H1 (cell line): Measurements from ENCODE around the gene KPNA6. TPM values are rescaled to one million over a fixed set of nuclear protein-coding genes. Genes with fewer than 3 reads are reported as not detected.
"Not testable (repeated sequence)": the region's sequence is repeated elsewhere in the genome, so short reads cannot be mapped to it uniquely, and the experiment has no call there.

Experiments
- CTCF ChIA-PET: fragments of 300-600 bp; sonication (Branson Sonifier 250); formaldehyde crosslinking; loops from one replicate; lab custom pipeline; 2021; ENCODE audit not compliant: partially characterized antibody; lab: Charles Lee
- POLR2A ChIA-PET: fragments of 300-600 bp; sonication (Branson Sonifier 250); formaldehyde crosslinking; loops from one replicate; lab custom pipeline; 2021; ENCODE audit warnings: inconsistent platforms; ENCODE audit not compliant: partially characterized antibody; lab: Charles Lee
- DNase-seq, 2 experiments: peaks; one replicate each; pipeline versions ENCODE4 v3.0.0 to v3.0.0-alpha.2; 2010 to 2022; ENCODE audit warnings: low spot score in 2 of 2, low read depth in 1 of 2, mixed read lengths in 1 of 2
- FAIRE-seq: peaks from 2 replicates; lab custom pipeline; 2011; peaks lifted over from hg19 to GRCh38; lab: Jason Lieb, UNC
- H2AFZ ChIP-seq: 2 replicates; pipeline ENCODE4 v1.8.1; 2012; ENCODE audit warnings: low read length, inconsistent platforms
- H2AK5ac ChIP-seq: 2 replicates; pipeline ENCODE4 v1.6.1; 2013; ENCODE audit warnings: low read depth, low read length
- H2BK120ac ChIP-seq: replicated peaks from 2 replicates; pipeline ENCODE3; 2013; ENCODE audit warnings: low read depth, low read length, inconsistent platforms
- H2BK12ac ChIP-seq: 2 replicates; pipeline ENCODE4 v1.6.1; 2013; ENCODE audit warnings: low read depth, low read length
- H2BK15ac ChIP-seq: 2 replicates; pipeline ENCODE4 v1.6.1; 2013; ENCODE audit warnings: low read length
- H2BK20ac ChIP-seq: 2 replicates; pipeline ENCODE4 v1.6.1; 2013; ENCODE audit warnings: low read length
- H2BK5ac ChIP-seq: 2 replicates; pipeline ENCODE4 v1.6.1; 2013; ENCODE audit warnings: low read depth, low read length
- H3K14ac ChIP-seq: 2 replicates; pipeline ENCODE4 v1.6.1; 2013; ENCODE audit warnings: inconsistent platforms; ENCODE audit not compliant: insufficient read length
- H3K18ac ChIP-seq: 2 replicates; pipeline ENCODE4 v1.6.1; 2013; ENCODE audit warnings: low read length; ENCODE audit errors: extremely low read depth
- H3K23ac ChIP-seq: 2 replicates; pipeline ENCODE4 v1.6.1; 2013; ENCODE audit warnings: inconsistent platforms; ENCODE audit not compliant: insufficient read length
- H3K23me2 ChIP-seq: 2 replicates; pipeline ENCODE4 v1.6.1; 2013; ENCODE audit warnings: low read depth, low read length
- H3K27ac ChIP-seq: 2 replicates; pipeline ENCODE4 v1.6.1; 2011; ENCODE audit warnings: low read depth, low read length, inconsistent platforms
- H3K27me3 ChIP-seq, 4 experiments: replicated peaks in 1 of 4; 1 replicate in 1 of 4; 2 replicates in 3 of 4; pipeline versions ENCODE4 v1.6.1 to v1.8.1; 2011 to 2013; ENCODE audit warnings: low read length in 3 of 4, mild to moderate bottlenecking in 3 of 4, inconsistent platforms in 2 of 4, mixed read lengths in 2 of 4, moderate library complexity in 1 of 4; ENCODE audit not compliant: control insufficient read depth in 3 of 4, insufficient read depth in 3 of 4; ENCODE audit errors: extremely low read depth in 1 of 4
- H3K36me3 ChIP-seq, 4 experiments: 2 replicates each; pipeline versions ENCODE4 v1.6.1 to v1.8.1; 2011 to 2013; ENCODE audit warnings: mild to moderate bottlenecking in 4 of 4, low read length in 3 of 4, moderate library complexity in 2 of 4, control low read depth in 1 of 4, inconsistent platforms in 1 of 4; ENCODE audit not compliant: insufficient read depth in 4 of 4, control insufficient read depth in 2 of 4
- H3K4ac ChIP-seq: replicated peaks from 2 replicates; pipeline ENCODE3; 2013; ENCODE audit warnings: low read length, low read depth, mixed read lengths, inconsistent platforms; ENCODE audit not compliant: insufficient read length
- H3K4me1 ChIP-seq, 4 experiments: replicated peaks in 1 of 4; 1 replicate in 1 of 4; 2 replicates in 3 of 4; pipeline versions ENCODE4 v1.6.1 to v1.8.1; 2011 to 2013; ENCODE audit warnings: low read length in 3 of 4, inconsistent platforms in 2 of 4, mixed read lengths in 1 of 4; ENCODE audit not compliant: insufficient read depth in 4 of 4, control insufficient read depth in 3 of 4
- H3K4me2 ChIP-seq, 2 experiments: 2 replicates each; pipeline versions ENCODE4 v1.6.1 to v1.8.1; 2011 to 2013; ENCODE audit warnings: low read depth in 2 of 2, low read length in 2 of 2, control low read depth in 1 of 2, inconsistent platforms in 1 of 2, mild to moderate bottlenecking in 1 of 2; ENCODE audit not compliant: insufficient read depth in 1 of 2
- H3K4me3 ChIP-seq, 4 experiments: fragments of 200-600, 300-600 bp in 1 of 4; sonication (generic), shearing (Covaris generic), sonication (Bioruptor Twin) in 1 of 4; 2 replicates each; pipeline versions ENCODE4 v1.5.1 to v1.8.1; 2011 to 2016; ENCODE audit warnings: low read length in 4 of 4, low read depth in 3 of 4, control low read depth in 2 of 4, inconsistent platforms in 2 of 4, mild to moderate bottlenecking in 2 of 4, mixed read lengths in 1 of 4, moderate library complexity in 1 of 4; ENCODE audit not compliant: insufficient read depth in 2 of 4; ENCODE audit errors: extremely low read depth in 1 of 4
- H3K56ac ChIP-seq: replicated peaks from 2 replicates; pipeline ENCODE3; 2013; ENCODE audit warnings: low read depth, mild to moderate bottlenecking, mixed read lengths, low read length, inconsistent platforms; ENCODE audit not compliant: insufficient read length
- H3K79me1 ChIP-seq: 2 replicates; pipeline ENCODE4 v1.6.1; 2013; ENCODE audit warnings: low read depth, low read length, control low read depth
- H3K79me2 ChIP-seq, 2 experiments: 2 replicates each; pipeline versions ENCODE4 v1.6.1 to v1.8.1; 2012 to 2013; ENCODE audit warnings: low read length in 2 of 2, mild to moderate bottlenecking in 2 of 2, inconsistent platforms in 1 of 2; ENCODE audit not compliant: insufficient read depth in 2 of 2, control insufficient read depth in 1 of 2
- H3K9ac ChIP-seq, 4 experiments: replicated peaks in 1 of 4; 1 replicate in 1 of 4; 2 replicates in 3 of 4; pipeline versions ENCODE4 v1.6.1 to v1.8.1; 2011 to 2013; ENCODE audit warnings: low read depth in 3 of 4, low read length in 3 of 4, control low read depth in 2 of 4, mild to moderate bottlenecking in 2 of 4, moderate library complexity in 2 of 4, inconsistent platforms in 1 of 4; ENCODE audit errors: extremely low read depth in 1 of 4
- H3K9me3 ChIP-seq, 2 experiments: 2 replicates each; pipeline versions ENCODE4 v1.6.1 to v1.8.1; 2012 to 2013; ENCODE audit warnings: mild to moderate bottlenecking in 2 of 2, moderate library complexity in 2 of 2, control low read depth in 1 of 2, inconsistent platforms in 1 of 2, low read depth in 1 of 2, low read length in 1 of 2, mixed read lengths in 1 of 2; ENCODE audit not compliant: insufficient read depth in 2 of 2
- H4K20me1 ChIP-seq, 2 experiments: replicated peaks in 1 of 2; 2 replicates each; pipeline versions ENCODE3 to v1.8.1; 2011 to 2013; ENCODE audit warnings: inconsistent platforms in 2 of 2, low read length in 2 of 2, mild to moderate bottlenecking in 1 of 2; ENCODE audit not compliant: insufficient read depth in 2 of 2, control insufficient read depth in 1 of 2
- H4K5ac ChIP-seq: 2 replicates; pipeline ENCODE4 v1.6.1; 2013; ENCODE audit warnings: low read length, low read depth, mixed read lengths, inconsistent platforms; ENCODE audit not compliant: insufficient read length
- H4K8ac ChIP-seq: 2 replicates; pipeline ENCODE4 v1.8.0; 2013; ENCODE audit warnings: mild to moderate bottlenecking, moderate library complexity, low read length, inconsistent platforms; ENCODE audit not compliant: insufficient read depth; ENCODE audit errors: extremely low read depth
- H4K91ac ChIP-seq: replicated peaks from 2 replicates; pipeline ENCODE3; 2013; ENCODE audit warnings: low read length, mixed read lengths, inconsistent platforms; ENCODE audit not compliant: insufficient read length
- WGBS, 2 experiments: shearing (Covaris generic) in 1 of 2; methylation state at CpG; one replicate each; pipeline versions ENCODE4 v1.1.6 to v1.1.7; 2013 to 2015; ENCODE audit warnings: low lambda C conversion rate in 2 of 2, mixed read lengths in 2 of 2, inconsistent platforms in 1 of 2, low coverage in 1 of 2, missing lambda C conversion rate in 1 of 2; ENCODE audit not compliant: insufficient replicate concordance in 2 of 2, insufficient coverage in 1 of 2, insufficient read length in 1 of 2; ENCODE audit errors: extremely low coverage in 1 of 2, missing lambda C conversion rate in 1 of 2; 5-methylcytosine and 5-hydroxymethylcytosine counted together
- polyA plus RNA-seq, 7 experiments: library from polyadenylated mRNA; depleted of rRNA in 3 of 7; stranded (reverse) in 5 of 7; unstranded in 2 of 7; fragments of >200 nt in 5 of 7; fragments of 200-250 nt in 2 of 7; gene quantifications; 1 replicate in 5 of 7; 2 replicates in 1 of 7; 4 replicates in 1 of 7; pipeline versions ENCODE4 v1.2.1 to v1.2.3, GENCODE V29; 2011 to 2013; ENCODE audit warnings: missing spikeins in 2 of 7, mixed read lengths in 2 of 7
- total RNA-seq: library from RNA; stranded (reverse); fragmentation: NEBNext Ultra II Directional; extraction: Animal tissue kit (Norgen Biotek cat#: 25700); gene quantifications from 2 replicates; pipeline ENCODE4 v1.2.1, GENCODE V29; 2021

Gene KPNA6
- total and polyA plus RNA-seq, 2 of the 8 experiments (the other 6 are each of a cell fraction or from before 2014, with no cell fraction given) = 24.2 to 120 TPM

DNA sequence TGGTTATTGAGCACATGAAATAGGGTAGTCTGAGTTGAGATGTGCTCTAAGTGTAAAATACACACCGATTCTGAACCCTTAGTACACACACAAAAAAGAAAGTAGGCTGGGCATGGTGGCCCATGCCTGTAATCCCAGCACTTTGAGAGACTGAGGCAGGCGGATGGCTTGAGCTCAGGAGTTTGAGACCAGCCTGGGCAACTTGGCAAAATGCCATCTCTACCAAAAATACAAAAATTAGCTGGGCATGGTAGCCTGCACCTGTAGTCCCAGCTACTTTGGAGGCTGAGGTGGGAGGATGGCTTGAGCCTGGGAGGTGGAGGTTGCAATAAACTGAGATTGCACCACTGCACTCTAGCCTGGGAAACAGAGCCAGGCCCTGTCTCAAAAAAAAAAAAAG, 21.5 kb upstream of the KPNA6 start:
- H3K9me3 ChIP-seq, H3K4ac ChIP-seq, H3K56ac ChIP-seq, H3K14ac ChIP-seq, H3K23me2 ChIP-seq, DNase-seq, H2BK15ac ChIP-seq, H2BK5ac ChIP-seq, H2AK5ac ChIP-seq, H4K5ac ChIP-seq, H3K23ac ChIP-seq, H3K79me1 ChIP-seq, H3K79me2 ChIP-seq, H2BK12ac ChIP-seq, H3K18ac ChIP-seq, H3K4me1 ChIP-seq, H3K27ac ChIP-seq, CTCF ChIA-PET, H4K91ac ChIP-seq, H3K9ac ChIP-seq, H2BK120ac ChIP-seq, H3K4me3 ChIP-seq, FAIRE-seq, H3K27me3 ChIP-seq, H3K4me2 ChIP-seq, H2AFZ ChIP-seq, H4K20me1 ChIP-seq, H4K8ac ChIP-seq, H2BK20ac ChIP-seq: not testable (repeated sequence)
- 85% methylated on average over 2 of the region's 2 CpGs; no CpG with 5 or more reads in 1 of the 2 experiments for WGBS, 2 experiments
- H3K36me3 ChIP-seq = peaks cover 0 to 18% (median 3%) of the 10 kb centered on the region in 4 experiments; a peak in 3 of 8 replicates
- POLR2A ChIA-PET = interaction anchor here (1.0 to 5.6 kb wide), 5 partner anchors 10 to 34 kb away, joined by 3 to 35 read pairs (median 4); partner anchors contain the start of genes KPNA6 and TMEM39B
